CD14-positive monocyte (primary cell): ENCODE results near the gene HDAC6. TPM values are rescaled to one million over a fixed set of nuclear protein-coding genes. Genes with fewer than 3 reads are reported as not detected.
"Not testable (repeated sequence)": the region's sequence is repeated elsewhere in the genome, so short reads cannot be mapped to it uniquely, and the experiment has no call there.

ENCODE experiments used
- DNase-seq, 3 donors: peaks; one replicate each; pipeline ENCODE4 v3.0.0-alpha.2; 2011 to 2022
- H2AFZ ChIP-seq: 2 replicates; pipeline ENCODE4 v1.6.0; 2012; ENCODE audit warnings: mild to moderate bottlenecking, low read depth, low read length, inconsistent platforms; ENCODE audit not compliant: insufficient read depth, poor library complexity, severe bottlenecking
- H3K27ac ChIP-seq, 2 donors: 1 replicate in 1 of 2; 2 replicates in 1 of 2; pipeline ENCODE4 v1.5.1; 2012 to 2013; ENCODE audit warnings: low read length in 2 of 2, control low read depth in 1 of 2, inconsistent platforms in 1 of 2, low read depth in 1 of 2, mild to moderate bottlenecking in 1 of 2
- H3K27me3 ChIP-seq, 2 donors: one replicate each; pipeline versions ENCODE4 v1.6.0 to v1.6.1; 2011 to 2013; ENCODE audit warnings: low read length in 2 of 2; ENCODE audit not compliant: control insufficient read depth in 2 of 2, insufficient read depth in 2 of 2
- H3K36me3 ChIP-seq, 2 donors: replicated peaks in 1 of 2; 1 replicate in 1 of 2; 2 replicates in 1 of 2; pipeline versions ENCODE4 v1.5.1 to v1.6.1; 2012 to 2013; ENCODE audit warnings: low read length in 2 of 2, control low read depth in 1 of 2, inconsistent platforms in 1 of 2, mild to moderate bottlenecking in 1 of 2; ENCODE audit not compliant: insufficient read depth in 2 of 2, control insufficient read depth in 1 of 2
- H3K4me1 ChIP-seq, 2 donors: 1 replicate in 1 of 2; 2 replicates in 1 of 2; pipeline versions ENCODE4 v1.5.1 to v1.6.1; 2012 to 2013; ENCODE audit warnings: low read length in 2 of 2, control low read depth in 1 of 2, inconsistent platforms in 1 of 2, mild to moderate bottlenecking in 1 of 2, moderate library complexity in 1 of 2; ENCODE audit not compliant: insufficient read depth in 2 of 2, control insufficient read depth in 1 of 2
- H3K4me2 ChIP-seq: replicated peaks from 2 replicates; pipeline ENCODE3; 2012; ENCODE audit warnings: low read length, moderate library complexity, mild to moderate bottlenecking; ENCODE audit not compliant: poor library complexity, severe bottlenecking; ENCODE audit errors: extremely low read depth
- H3K4me3 ChIP-seq, 3 experiments: fragments of 200-600 bp in 1 of 3; sonication (generic) in 1 of 3; replicated peaks in 1 of 3; 1 replicate in 2 of 3; 2 replicates in 1 of 3; pipeline ENCODE4 v1.5.1; 2011 to 2013; ENCODE audit warnings: low read length in 3 of 3, mild to moderate bottlenecking in 3 of 3, control low read depth in 2 of 3, low read depth in 2 of 3, inconsistent platforms in 1 of 3, moderate library complexity in 1 of 3
- H3K79me2 ChIP-seq: 2 replicates; pipeline ENCODE4 v1.6.0; 2012; ENCODE audit warnings: mild to moderate bottlenecking, control low read depth, inconsistent platforms, low read length, moderate library complexity; ENCODE audit not compliant: insufficient read depth
- H3K9ac ChIP-seq: 2 replicates; pipeline ENCODE4 v1.6.0; 2017; ENCODE audit warnings: low read length, mild to moderate bottlenecking; ENCODE audit not compliant: insufficient read depth, poor library complexity, severe bottlenecking
- H3K9me3 ChIP-seq, 2 donors: replicated peaks in 1 of 2; 1 replicate in 1 of 2; 2 replicates in 1 of 2; pipeline versions ENCODE4 v1.5.1 to v1.6.1; 2012 to 2013; ENCODE audit warnings: low read length in 2 of 2, control low read depth in 1 of 2; ENCODE audit not compliant: control insufficient read depth in 1 of 2, insufficient read depth in 1 of 2
- H4K20me1 ChIP-seq: 2 replicates; pipeline ENCODE4 v1.6.0; 2012; ENCODE audit warnings: mild to moderate bottlenecking, low read length, control low read depth, moderate library complexity; ENCODE audit not compliant: insufficient read depth
- H3K27ac Mint-ChIP-seq, 7 donors: one replicate each; pipeline ENCODE4 v1.8.0; 2020; ENCODE audit warnings: mild to moderate bottlenecking in 7 of 7, mixed read lengths in 7 of 7, moderate library complexity in 6 of 7, inconsistent platforms in 2 of 7
- H3K27me3 Mint-ChIP-seq, 3 donors: one replicate each; pipeline ENCODE4 v1.8.0; 2021 to 2022; ENCODE audit warnings: low read depth in 3 of 3, mild to moderate bottlenecking in 3 of 3, mixed read lengths in 3 of 3, moderate library complexity in 3 of 3, inconsistent platforms in 1 of 3
- H3K36me3 Mint-ChIP-seq, 2 donors: one replicate each; pipeline ENCODE4 v1.8.0; 2020; ENCODE audit warnings: mixed read lengths in 2 of 2, inconsistent platforms in 1 of 2, mild to moderate bottlenecking in 1 of 2
- H3K4me1 Mint-ChIP-seq: one replicate; pipeline ENCODE4 v1.8.0; 2020; ENCODE audit warnings: mild to moderate bottlenecking, mixed read lengths
- H3K4me3 Mint-ChIP-seq, 2 donors: one replicate each; pipeline ENCODE4 v1.8.0; 2020; ENCODE audit warnings: mild to moderate bottlenecking in 2 of 2, mixed read lengths in 2 of 2, moderate library complexity in 1 of 2
- H3K9me3 Mint-ChIP-seq, 7 donors: one replicate each; pipeline ENCODE4 v1.8.0; 2020 to 2022; ENCODE audit warnings: mixed read lengths in 7 of 7, mild to moderate bottlenecking in 6 of 7, moderate library complexity in 6 of 7, inconsistent platforms in 2 of 7
- CTCF ChIP-seq: fragments of 200-600 bp; IDR thresholded peaks from one replicate; pipeline ENCODE4 v1.8.0; 2022; ENCODE audit warnings: antibody characterized with exemption, mild to moderate bottlenecking
- WGBS: methylation state at CpG from one replicate; pipeline ENCODE4 v1.1.5; 2013; ENCODE audit warnings: missing lambda C conversion rate; ENCODE audit not compliant: insufficient coverage; 5-methylcytosine and 5-hydroxymethylcytosine counted together
- intact Hi-C, 2 donors: fragments of 100-400 bp; cut with micrococcal nuclease; formaldehyde crosslinking; loops; one replicate each; pipeline versions ENCODE4 v1.15.0 to v1.15.1; 2023
- polyA plus RNA-seq, 3 donors: library from polyadenylated mRNA; depleted of rRNA in 1 of 3; unstranded in 2 of 3; stranded (reverse) in 1 of 3; fragments of 300-500 nt in 2 of 3; fragments of >200 nt in 1 of 3; fragmentation: Illumina TruSeq in 2 of 3; gene quantifications; 1 replicate in 2 of 3; 2 replicates in 1 of 3; pipeline ENCODE4 v1.2.3, GENCODE V29; 2012 to 2021

Gene HDAC6
- polyA plus RNA-seq, 3 donors = 12.7 to 67.0 (median 19.7) TPM

- no peak overlapping the region for H3K4me3 Mint-ChIP-seq
- H3K9ac ChIP-seq = no peak overlapping the region
- H3K4me1 ChIP-seq = no peaks in the 10 kb centered on the region
- no peaks in the 10 kb centered on the region for H3K9me3 ChIP-seq
- H3K4me3 ChIP-seq = no peak overlapping the region
- peaks cover 52 to 69% of the 10 kb centered on the region in 2 donors for H3K36me3 Mint-ChIP-seq
- no peak for DNase-seq
- intact Hi-C loops = no loop called here
- no peaks in the 10 kb centered on the region for H3K79me2 ChIP-seq
- peak overlapping the region in 1 of 7 donors; percentile 26 for H3K27ac Mint-ChIP-seq
- TF ChIP-seq CTCF = no peak
- peaks cover 0 to 3% (median 0%) of the 10 kb centered on the region in 3 donors for H3K27me3 Mint-ChIP-seq
- peaks cover 0 to 2% (median 0%) of the 10 kb centered on the region in 7 donors for H3K9me3 Mint-ChIP-seq
- H4K20me1 ChIP-seq = no peaks in the 10 kb centered on the region
- no peak overlapping the region for H2AFZ ChIP-seq
- 100% methylated on average over 1 of the region's 4 CpGs for WGBS
- H3K27me3 ChIP-seq = no peaks in the 10 kb centered on the region
- H3K4me2 ChIP-seq = no peak overlapping the region
- H3K27ac ChIP-seq = no peak overlapping the region
- peaks cover 36 to 71% of the 10 kb centered on the region in 2 donors for H3K36me3 ChIP-seq
- peaks cover under 1% of the 10 kb centered on the region for H3K4me1 Mint-ChIP-seq
Measured at GRCh38 chrX:48818866-48819265, 17.0 kb downstream of the HDAC6 start.

DNA sequence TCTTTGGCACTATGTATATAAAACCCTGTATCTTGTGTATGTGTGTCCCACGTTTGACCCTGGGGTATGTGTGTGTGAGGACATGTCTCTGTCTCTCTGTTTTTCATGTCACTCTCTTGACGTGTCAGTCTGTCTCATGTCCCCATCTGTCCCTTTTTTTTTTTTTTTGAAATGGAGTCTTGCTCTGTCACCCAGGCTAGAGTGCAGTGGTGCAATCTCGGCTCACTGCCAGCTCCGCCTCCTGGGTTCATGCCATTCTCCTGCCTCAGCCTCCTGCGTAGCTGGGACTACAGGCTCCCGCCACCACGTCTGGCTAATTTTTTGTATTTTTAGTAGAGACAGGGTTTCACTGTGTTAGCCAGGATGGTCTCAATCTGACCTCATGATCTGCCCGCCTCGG, 17.5 kb downstream of the HDAC6 start:
- peaks cover 39 to 75% of the 10 kb centered on the region in 2 donors for H3K36me3 ChIP-seq
- H3K4me1 Mint-ChIP-seq, H3K27ac ChIP-seq, H2AFZ ChIP-seq, H3K27me3 ChIP-seq, H3K4me1 ChIP-seq, H3K9ac ChIP-seq, H3K4me3 ChIP-seq, H3K9me3 Mint-ChIP-seq, intact Hi-C loops, H3K4me3 Mint-ChIP-seq, H4K20me1 ChIP-seq, H3K79me2 ChIP-seq, H3K27me3 Mint-ChIP-seq, DNase-seq, H3K27ac Mint-ChIP-seq, H3K9me3 ChIP-seq, H3K4me2 ChIP-seq: not testable (repeated sequence)
- 100% methylated on average over 2 of the region's 9 CpGs for WGBS
- H3K36me3 Mint-ChIP-seq = peaks cover 50 to 69% of the 10 kb centered on the region in 2 donors
